ENCODE data around the gene CACNA1C.

- TF ChIP-seq CTCF (IDR thresholded peaks at IDR 0.05): no peak
- TF ChIP-seq POLR2A (IDR thresholded peaks at IDR 0.05): no peak
These were observed 679.5 kb downstream of the CACNA1C start for GRCh38 chr12:2732290-2732689.
